GM19397 (cell line): Measurements from ENCODE around the gene BBS9.

ENCODE experiments used
- ATAC-seq: cut with Tn5 transposase; IDR thresholded peaks from one replicate; pipeline ENCODE4 v1.9.1; 2021; ENCODE audit warnings: mild to moderate bottlenecking, moderate library complexity; ENCODE audit not compliant: unreplicated experiment

BBS9 gene

GRCh38 chr7:33351709-33352108 is 222.3 kb downstream of the BBS9 start:
- no peak for ATAC-seq

- no peak for ATAC-seq
Measured at GRCh38 chr7:33354201-33354600, 224.8 kb downstream of the BBS9 start.

- ATAC-seq: no peak
Measured at GRCh38 chr7:33355386-33355785, 226.0 kb downstream of the BBS9 start.

GRCh38 chr7:33356336-33356735 is 227.0 kb downstream of the BBS9 start:
- ATAC-seq: no peak

GRCh38 chr7:33357846-33358245 is 228.5 kb downstream of the BBS9 start:
- ATAC-seq: no peak

- no peak for ATAC-seq
Measured at GRCh38 chr7:33369888-33370287, 240.5 kb downstream of the BBS9 start.

GRCh38 chr7:33373195-33373594 is 243.8 kb downstream of the BBS9 start:
- ATAC-seq: no peak

- ATAC-seq: no peak
Measured at GRCh38 chr7:33379891-33380525, 250.6 kb downstream of the BBS9 start.

GRCh38 chr7:33388332-33388731 is 259.0 kb downstream of the BBS9 start:
- ATAC-seq: no peak

- ATAC-seq: no peak
Measured at GRCh38 chr7:33392148-33392547, 262.8 kb downstream of the BBS9 start.

- ATAC-seq: no peak
Measured at GRCh38 chr7:33393770-33394169, 264.4 kb downstream of the BBS9 start.

GRCh38 chr7:33395340-33395739 is 266.0 kb downstream of the BBS9 start:
- no peak for ATAC-seq

- ATAC-seq: no peak
Measured at GRCh38 chr7:33399528-33400213, 270.3 kb downstream of the BBS9 start.

GRCh38 chr7:33400214-33400538 is 270.8 kb downstream of the BBS9 start:
- ATAC-seq: no peak

- ATAC-seq: no peak
Measured at GRCh38 chr7:33410266-33410665, 280.9 kb downstream of the BBS9 start.

GRCh38 chr7:33411020-33411419 is 281.7 kb downstream of the BBS9 start:
- no peak for ATAC-seq

GRCh38 chr7:33412331-33412730 is 283.0 kb downstream of the BBS9 start:
- ATAC-seq: no peak

GRCh38 chr7:33418251-33418701 is 288.9 kb downstream of the BBS9 start:
- ATAC-seq: no peak

- no peak for ATAC-seq
Measured at GRCh38 chr7:33420311-33420940, 291.1 kb downstream of the BBS9 start.

- ATAC-seq: no peak
Measured at GRCh38 chr7:33421429-33421828, 292.1 kb downstream of the BBS9 start.

- no peak for ATAC-seq
Measured at GRCh38 chr7:33422141-33422540, 292.8 kb downstream of the BBS9 start.
